PFSK-1 (cell line): ENCODE results near the gene NR6A1.

Source experiments
- FOXP2 ChIP-seq: optimal IDR thresholded peaks from 2 replicates; pipeline ENCODE3; 2011; ENCODE audit warnings: borderline replicate concordance, control low read depth, inconsistent platforms; ENCODE audit not compliant: insufficient read depth; ENCODE audit errors: extremely low read length, extremely low read depth
- POLR2AphosphoS5 ChIP-seq: IDR thresholded peaks from 2 replicates; pipeline ENCODE4 v1.6.1; 2012; ENCODE audit warnings: low read depth, mild to moderate bottlenecking, control low read depth, low read length, moderate library complexity
- SIN3A ChIP-seq: IDR thresholded peaks from 2 replicates; pipeline ENCODE4 v1.6.1; 2012; ENCODE audit warnings: mild to moderate bottlenecking, low read length, moderate library complexity, borderline replicate concordance; ENCODE audit not compliant: insufficient read depth
- TAF1 ChIP-seq: IDR thresholded peaks from 2 replicates; pipeline ENCODE4 v1.6.1; 2012; ENCODE audit warnings: low read length, control low read depth, borderline replicate concordance; ENCODE audit not compliant: insufficient read depth
- TF ChIP-seq, protein P1 (sequence below), 2 experiments: IDR thresholded peaks; 2 replicates each; pipeline versions ENCODE4 v1.6.1 to v1.8.0; 2011 to 2012; ENCODE audit warnings: low read depth in 2 of 2, low read length in 2 of 2, control low read depth in 1 of 2, inconsistent platforms in 1 of 2, mild to moderate bottlenecking in 1 of 2, moderate library complexity in 1 of 2; ENCODE audit not compliant: insufficient read depth in 1 of 2

Gene NR6A1

DNA sequence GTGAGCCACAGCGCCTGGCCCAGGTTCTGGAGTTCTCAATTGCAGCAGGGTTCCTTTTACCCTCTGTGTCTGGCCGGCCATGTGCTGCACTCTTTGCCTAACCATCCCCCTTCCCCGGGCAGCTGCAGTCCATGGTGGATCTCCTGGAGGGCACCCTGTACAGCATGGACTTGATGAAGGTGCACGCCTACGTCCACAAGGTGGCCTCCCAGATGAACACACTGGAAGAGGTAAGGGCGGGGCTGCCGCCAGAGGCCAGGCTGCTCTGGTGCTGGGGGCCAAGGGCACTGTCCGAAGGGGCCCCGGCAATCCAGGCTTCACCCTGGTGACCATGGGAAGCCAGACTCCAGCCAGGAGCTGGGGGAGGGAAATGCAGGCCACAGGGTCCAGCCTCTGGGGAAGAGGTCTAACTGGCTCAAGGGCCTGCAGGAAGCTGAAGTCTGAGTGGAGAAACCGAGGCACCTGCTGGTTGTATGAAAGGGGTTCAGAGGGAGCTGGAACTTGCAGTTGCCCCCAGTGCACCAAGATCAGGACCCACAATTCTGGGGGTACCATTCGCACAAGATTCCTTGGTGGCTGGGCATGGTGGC lies 23.9 kb upstream of the NR6A1 start:
- no peak for TF ChIP-seq SIN3A
- no peak for TF ChIP-seq POLR2AphosphoS5
- no peak for TF ChIP-seq FOXP2
- TF ChIP-seq, protein P1, sequence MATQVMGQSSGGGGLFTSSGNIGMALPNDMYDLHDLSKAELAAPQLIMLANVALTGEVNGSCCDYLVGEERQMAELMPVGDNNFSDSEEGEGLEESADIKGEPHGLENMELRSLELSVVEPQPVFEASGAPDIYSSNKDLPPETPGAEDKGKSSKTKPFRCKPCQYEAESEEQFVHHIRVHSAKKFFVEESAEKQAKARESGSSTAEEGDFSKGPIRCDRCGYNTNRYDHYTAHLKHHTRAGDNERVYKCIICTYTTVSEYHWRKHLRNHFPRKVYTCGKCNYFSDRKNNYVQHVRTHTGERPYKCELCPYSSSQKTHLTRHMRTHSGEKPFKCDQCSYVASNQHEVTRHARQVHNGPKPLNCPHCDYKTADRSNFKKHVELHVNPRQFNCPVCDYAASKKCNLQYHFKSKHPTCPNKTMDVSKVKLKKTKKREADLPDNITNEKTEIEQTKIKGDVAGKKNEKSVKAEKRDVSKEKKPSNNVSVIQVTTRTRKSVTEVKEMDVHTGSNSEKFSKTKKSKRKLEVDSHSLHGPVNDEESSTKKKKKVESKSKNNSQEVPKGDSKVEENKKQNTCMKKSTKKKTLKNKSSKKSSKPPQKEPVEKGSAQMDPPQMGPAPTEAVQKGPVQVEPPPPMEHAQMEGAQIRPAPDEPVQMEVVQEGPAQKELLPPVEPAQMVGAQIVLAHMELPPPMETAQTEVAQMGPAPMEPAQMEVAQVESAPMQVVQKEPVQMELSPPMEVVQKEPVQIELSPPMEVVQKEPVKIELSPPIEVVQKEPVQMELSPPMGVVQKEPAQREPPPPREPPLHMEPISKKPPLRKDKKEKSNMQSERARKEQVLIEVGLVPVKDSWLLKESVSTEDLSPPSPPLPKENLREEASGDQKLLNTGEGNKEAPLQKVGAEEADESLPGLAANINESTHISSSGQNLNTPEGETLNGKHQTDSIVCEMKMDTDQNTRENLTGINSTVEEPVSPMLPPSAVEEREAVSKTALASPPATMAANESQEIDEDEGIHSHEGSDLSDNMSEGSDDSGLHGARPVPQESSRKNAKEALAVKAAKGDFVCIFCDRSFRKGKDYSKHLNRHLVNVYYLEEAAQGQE (IDR thresholded peaks at IDR 0.05; ENCODE audit: insufficient read depth in 1 of 2, low read depth in 2 of 2, low read length in 2 of 2) = no peak
- TF ChIP-seq TAF1 = no peak

DNA sequence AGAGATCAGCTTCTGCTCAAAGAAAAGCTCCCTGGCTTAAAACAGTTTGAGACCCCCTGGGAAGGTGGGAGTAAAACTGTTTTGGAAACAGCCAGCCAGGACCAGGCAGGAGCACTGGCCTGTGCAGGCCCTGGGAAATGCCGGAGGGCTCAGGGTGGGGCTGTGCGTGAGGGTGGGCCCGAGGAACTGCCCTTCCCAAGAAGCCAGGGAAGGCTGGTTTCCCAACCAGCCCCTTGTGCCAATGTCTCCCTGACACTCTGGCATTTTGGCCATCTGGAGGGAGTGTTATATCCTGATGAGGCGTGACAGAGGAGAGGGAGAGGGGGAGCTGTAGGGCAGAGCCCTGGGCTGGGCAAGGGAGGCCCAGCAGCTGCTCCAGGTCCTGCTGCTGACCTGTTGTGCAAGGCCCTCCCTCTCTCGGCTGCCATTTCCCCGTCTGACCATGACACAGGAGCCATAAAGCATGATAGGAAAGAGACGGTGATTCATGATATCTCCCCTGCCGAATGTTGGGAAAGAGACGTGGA lies 22.0 kb upstream of the NR6A1 start:
- no peak for TF ChIP-seq SIN3A
- TF ChIP-seq FOXP2 = no peak
- no peak for TF ChIP-seq POLR2AphosphoS5
- TF ChIP-seq TAF1 = no peak
- TF ChIP-seq, protein P1 (IDR thresholded peaks at IDR 0.05; ENCODE audit: insufficient read depth in 1 of 2, low read depth in 2 of 2, low read length in 2 of 2) = no peak

DNA sequence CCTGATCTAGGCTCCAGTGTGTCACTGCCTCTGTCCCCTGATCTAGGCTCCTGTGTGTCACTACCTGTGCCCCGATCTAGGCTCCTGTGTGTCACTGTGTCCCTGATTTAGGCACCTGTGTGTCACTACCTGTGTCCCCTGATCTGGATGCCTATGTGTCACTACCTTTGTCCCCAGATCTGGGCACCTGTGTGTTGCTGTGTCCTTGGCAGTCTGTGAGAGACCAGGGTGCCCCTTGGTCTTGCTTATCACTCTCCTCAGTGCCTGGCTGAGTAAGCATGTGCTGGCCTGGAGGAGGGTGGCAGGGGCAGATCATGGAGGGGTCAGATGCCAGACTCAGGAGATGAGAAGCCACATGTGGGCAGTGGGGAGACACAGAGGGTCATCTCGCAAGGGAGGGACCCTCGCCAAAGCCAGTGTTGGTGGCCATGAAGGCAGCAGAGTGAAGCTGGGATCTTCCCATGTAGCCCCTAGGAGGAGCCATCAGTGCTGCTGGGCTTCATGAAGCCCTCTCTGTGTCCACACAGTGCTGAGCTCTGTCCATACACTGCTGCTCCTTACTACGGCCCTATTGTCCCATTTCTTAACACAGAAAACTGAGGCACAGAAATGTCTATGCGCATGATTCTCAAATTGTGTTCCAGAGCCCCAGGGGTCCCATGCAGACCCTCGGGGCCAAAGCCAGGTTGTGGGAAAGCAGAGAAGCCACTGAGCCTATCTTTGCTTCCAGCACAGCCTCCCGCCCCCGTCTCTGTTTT lies 21.3 kb upstream of the NR6A1 start:
- TF ChIP-seq POLR2AphosphoS5 = no peak
- TF ChIP-seq SIN3A = no peak
- TF ChIP-seq, protein P1 (IDR thresholded peaks at IDR 0.05; ENCODE audit: insufficient read depth in 1 of 2, low read depth in 2 of 2, low read length in 2 of 2) = no peak
- no peak for TF ChIP-seq TAF1
- no peak for TF ChIP-seq FOXP2

DNA sequence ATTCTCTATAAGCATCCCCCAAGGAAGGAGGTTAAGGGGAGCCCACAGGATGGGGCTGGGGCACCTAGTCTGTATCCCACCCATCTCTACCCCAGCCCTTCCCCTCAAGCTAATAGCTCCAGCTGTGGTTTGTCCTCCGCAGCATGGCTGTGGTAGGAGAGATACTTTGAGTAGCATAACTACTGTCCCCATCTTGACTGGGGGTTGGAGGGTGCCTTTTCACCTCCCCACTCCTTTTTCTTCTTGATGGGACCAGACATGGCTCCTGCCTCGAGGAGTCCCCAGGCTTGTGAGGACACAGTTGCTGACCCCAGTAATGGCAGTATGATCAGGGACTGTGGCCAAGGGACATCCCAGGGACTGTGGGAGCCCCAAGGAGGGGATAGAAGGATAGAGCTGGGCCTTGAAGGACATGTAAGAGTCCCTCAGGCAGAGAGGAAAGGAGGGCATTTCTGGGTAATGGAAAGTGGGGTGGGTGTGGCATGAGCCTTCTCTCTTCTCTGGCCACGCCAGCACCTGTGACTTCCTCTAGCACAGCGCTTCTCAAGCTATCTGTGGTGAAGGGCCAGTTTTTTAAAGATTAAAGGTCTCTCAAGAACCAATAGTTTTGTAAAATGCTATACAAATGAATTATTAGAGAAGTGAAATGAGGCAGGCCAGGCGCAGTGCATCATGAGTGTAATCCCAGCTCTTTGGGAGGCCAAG lies 19.8 kb upstream of the NR6A1 start:
- TF ChIP-seq, protein P1 (IDR thresholded peaks at IDR 0.05; ENCODE audit: insufficient read depth in 1 of 2, low read depth in 2 of 2, low read length in 2 of 2) = no peak
- TF ChIP-seq FOXP2 (no peak), TAF1 (no peak), SIN3A (no peak), POLR2AphosphoS5 (no peak)
